Measurements from ENCODE around the gene IFNGR1. TPM values are rescaled to one million over a fixed set of nuclear protein-coding genes. Genes with fewer than 3 reads are reported as not detected.

Gene IFNGR1
- polyA plus RNA-seq, 2 of the 4 experiments (the other 2 are of a cell fraction) = 31.2 to 54.9 TPM

GRCh38 chr6:137171824-137172733 is 47.1 kb downstream of the IFNGR1 start:
- Histone ChIP-seq H3K4me2 (no peak overlapping the region), H3K9me3 (no peaks in the 10 kb centered on the region), H3K4me1 (no peaks in the 10 kb centered on the region), H3K4me3 (no peak overlapping the region), H3K27ac (no peak overlapping the region)
- TF ChIP-seq MAX (IDR thresholded peaks at IDR 0.05) (no peak), KDM5A (IDR thresholded peaks at IDR 0.05) (no peak)
- ChIA-PET POLR2A (no interaction called here), CTCF (interaction anchor here (0.9 to 2.2 kb wide), 2 partner anchors 78 to 528 kb away, joined by 3 to 10 read pairs; no protein-coding TSS in a partner anchor)
- WGBS (ENCODE audit: missing lambda C conversion rate) = 44% methylated on average over 13 of the region's 13 CpGs
- DNase-seq (ENCODE audit: low read depth in 1 of 2, low spot score in 1 of 2) (no peak), FAIRE-seq (no peak), ATAC-seq (no peak)

- Histone ChIP-seq H3K4me3 (no peak overlapping the region), H3K9me3 (no peaks in the 10 kb centered on the region), H3K4me1 (no peaks in the 10 kb centered on the region), H3K4me2 (no peak overlapping the region), H3K27ac (no peak overlapping the region)
- 48% methylated on average over 1 of the region's 1 CpG for WGBS (ENCODE audit: missing lambda C conversion rate)
- CTCF ChIA-PET = interaction anchor here (2.2 kb wide), 1 partner anchor 77 kb away, joined by 10 read pairs; no protein-coding TSS in a partner anchor
- TF ChIP-seq CEBPB (IDR thresholded peaks at IDR 0.05) = no peak
- TF ChIP-seq PHF8 (IDR thresholded peaks at IDR 0.05; ENCODE audit: borderline replicate concordance, low read depth) = no peak
- no peak for TF ChIP-seq JUN (IDR thresholded peaks at IDR 0.05)
- no peak for TF ChIP-seq ZNF302 (CRISPR knock-in tag; IDR thresholded peaks at IDR 0.05)
- no peak for FAIRE-seq
- DNase-seq (ENCODE audit: low read depth in 1 of 2, low spot score in 1 of 2) = no peak
- ATAC-seq = no peak
- POLR2A ChIA-PET = no interaction called here
Measured at GRCh38 chr6:137171053-137171374, 48.2 kb downstream of the IFNGR1 start.

GRCh38 chr6:137170266-137171052 is 48.7 kb downstream of the IFNGR1 start:
- POLR2A ChIA-PET = no interaction called here
- 70% methylated on average over 13 of the region's 13 CpGs for WGBS (ENCODE audit: missing lambda C conversion rate)
- ATAC-seq (no peak), FAIRE-seq (no peak), DNase-seq (ENCODE audit: low read depth in 1 of 2, low spot score in 1 of 2) (no peak)
- H3K4me2 ChIP-seq = no peak overlapping the region
- TF ChIP-seq FOXS1 (CRISPR knock-in tag; IDR thresholded peaks at IDR 0.05) (no peak), HOXA7 (CRISPR knock-in tag; IDR thresholded peaks at IDR 0.05) (no peak), HOXB13 (CRISPR knock-in tag; IDR thresholded peaks at IDR 0.05; ENCODE audit: low read depth) (no peak), E2F6 (IDR thresholded peaks at IDR 0.05; ENCODE audit: borderline replicate concordance, low read depth) (no peak), EP300 (IDR thresholded peaks at IDR 0.05) (no peak), KDM1A (IDR thresholded peaks at IDR 0.05; ENCODE audit: low read depth) (no peak), TFCP2L1 (CRISPR knock-in tag; IDR thresholded peaks at IDR 0.05) (no peak), CBX2 (IDR thresholded peaks at IDR 0.05; ENCODE audit: borderline replicate concordance, low read depth) (no peak), ELK1 (IDR thresholded peaks at IDR 0.05; ENCODE audit: low read depth, low read length) (no peak), EHF (CRISPR knock-in tag; IDR thresholded peaks at IDR 0.05) (no peak), HDAC2 (IDR thresholded peaks at IDR 0.05) (no peak), ZSCAN20 (CRISPR knock-in tag; IDR thresholded peaks at IDR 0.05) (no peak), USF2 (IDR thresholded peaks at IDR 0.05) (no peak), NPAS2 (CRISPR knock-in tag; IDR thresholded peaks at IDR 0.05; ENCODE audit: borderline replicate concordance) (no peak), EHMT2 (IDR thresholded peaks at IDR 0.05; ENCODE audit: low read depth) (no peak), HES2 (IDR thresholded peaks at IDR 0.05) (no peak)
- no peak overlapping the region for H3K27ac ChIP-seq
- H3K4me3 ChIP-seq = no peak overlapping the region
- CTCF ChIA-PET = interaction anchor here (0.7 to 1.3 kb wide), 2 partner anchors 21 to 76 kb away, joined by 3 to 4 read pairs; no protein-coding TSS in a partner anchor
- H3K4me1 ChIP-seq = no peaks in the 10 kb centered on the region
- no peaks in the 10 kb centered on the region for H3K9me3 ChIP-seq
